GM23248 (cell line): ENCODE measurements around the gene MCRS1. TPM values are rescaled to one million over a fixed set of nuclear protein-coding genes. Genes with fewer than 3 reads are reported as not detected.
A peak's percentile ranks its signal among the peaks of the same experiment; 100 is the strongest.

ENCODE experiments used
- DNase-seq: peaks from one replicate; pipeline ENCODE4 v3.0.0-alpha.2; 2015
- H2AFZ ChIP-seq: fragments of 200-600 bp; sonication (generic); 2 replicates; pipeline ENCODE4 v1.6.1; 2016; ENCODE audit warnings: antibody characterized with exemption
- H3F3A ChIP-seq: fragments of 200-600 bp; sonication (generic); 2 replicates; pipeline ENCODE4 v1.6.1; 2016; ENCODE audit warnings: mild to moderate bottlenecking, antibody characterized with exemption, mixed run types; ENCODE audit not compliant: insufficient read depth
- H3K27ac ChIP-seq: fragments of 200-600 bp; sonication (generic); 2 replicates; pipeline ENCODE4 v1.5.1; 2016; ENCODE audit warnings: mild to moderate bottlenecking
- H3K27me3 ChIP-seq: fragments of 200-600 bp; sonication (generic); replicated peaks from 2 replicates; pipeline ENCODE4 v1.6.1; 2016; ENCODE audit warnings: mild to moderate bottlenecking; ENCODE audit not compliant: insufficient read depth
- H3K36me3 ChIP-seq: fragments of 200-600 bp; sonication (generic); 2 replicates; pipeline ENCODE4 v1.6.1; 2016; ENCODE audit warnings: low read depth, mild to moderate bottlenecking
- H3K4me1 ChIP-seq: fragments of 200-600 bp; sonication (generic); 2 replicates; pipeline ENCODE4 v1.6.1; 2016; ENCODE audit warnings: mild to moderate bottlenecking; ENCODE audit not compliant: insufficient read depth
- H3K4me2 ChIP-seq: fragments of 200-600 bp; sonication (generic); one replicate; pipeline ENCODE4 v1.6.1; 2016; ENCODE audit warnings: mild to moderate bottlenecking; ENCODE audit not compliant: unreplicated experiment
- H3K4me3 ChIP-seq: fragments of 200-600 bp; sonication (generic); 2 replicates; pipeline ENCODE4 v1.5.1; 2016; ENCODE audit warnings: mild to moderate bottlenecking
- H3K79me2 ChIP-seq: fragments of 200-600 bp; sonication (generic); 2 replicates; pipeline ENCODE4 v1.6.1; 2016; ENCODE audit warnings: mild to moderate bottlenecking; ENCODE audit not compliant: insufficient read depth
- H3K9ac ChIP-seq: fragments of 200-600 bp; sonication (generic); 2 replicates; pipeline ENCODE4 v1.6.1; 2016; ENCODE audit warnings: mild to moderate bottlenecking
- H3K9me2 ChIP-seq: fragments of 200-600 bp; sonication (generic); 2 replicates; pipeline ENCODE4 v1.6.1; 2016; ENCODE audit warnings: mixed run types, mild to moderate bottlenecking, moderate library complexity; ENCODE audit not compliant: insufficient read depth
- H3K9me3 ChIP-seq: fragments of 200-600 bp; sonication (generic); one replicate; pipeline ENCODE4 v1.6.1; 2017; ENCODE audit warnings: low read depth
- H4K20me1 ChIP-seq: fragments of 200-600 bp; sonication (generic); 2 replicates; pipeline ENCODE4 v1.6.0; 2016; ENCODE audit not compliant: insufficient read depth
- EZH2 ChIP-seq: fragments of 200-600 bp; sonication (generic); IDR thresholded peaks from 2 replicates; pipeline ENCODE4 v1.6.1; 2018; ENCODE audit warnings: antibody characterized with exemption, mild to moderate bottlenecking; ENCODE audit not compliant: insufficient read depth, poor library complexity, severe bottlenecking
- EZH2phosphoT487 ChIP-seq: fragments of 200-600 bp; sonication (generic); IDR thresholded peaks from 2 replicates; pipeline ENCODE4 v1.6.1; 2018; ENCODE audit warnings: antibody characterized with exemption, moderate library complexity, mild to moderate bottlenecking, low read depth; ENCODE audit not compliant: insufficient read depth
- WGBS, 2 experiments: methylation state at CpG; one replicate each; pipeline ENCODE4 v1.1.6; 2015 to 2017; ENCODE audit warnings: low lambda C conversion rate in 2 of 2, low coverage in 1 of 2; ENCODE audit errors: missing lambda C conversion rate in 2 of 2; 5-methylcytosine and 5-hydroxymethylcytosine counted together
- in situ Hi-C: fragments of 300-500 bp; cut with MboI; formaldehyde crosslinking; loops from 2 replicates; pipeline ENCODE4 v1.15.0; 2020
- polyA plus RNA-seq: library from polyadenylated mRNA; unstranded; fragments of >200 nt; fragmentation: Nextera tagmentation; extraction: Ambion mirVana; gene quantifications from 2 replicates; pipeline ENCODE4 v1.2.1, GENCODE V29; 2016
- total RNA-seq: library from RNA; depleted of rRNA; stranded (reverse); fragments of >200 nt; shearing (Covaris generic); gene quantifications from 2 replicates; pipeline ENCODE4 v1.2.3, GENCODE V29; 2014

The MCRS1 gene
- total and polyA plus RNA-seq, 2 experiments from 2014 or later: 54.9 to 64.2 TPM

GRCh38 chr12:49527361-49528130 is 40.4 kb downstream of the MCRS1 start:
- Histone ChIP-seq H4K20me1 (no peaks in the 10 kb centered on the region), H3K9me3 (no peaks in the 10 kb centered on the region), H2AFZ (no peak overlapping the region), H3K9ac (no peak overlapping the region), H3K36me3 (0 out of 2 replicates have a peak, but pooled peaks cover 11% of the 10 kb centered on the region), H3K27ac (no peak overlapping the region), H3F3A (no peaks in the 10 kb centered on the region), H3K4me3 (no peak overlapping the region), H3K79me2 (no peaks in the 10 kb centered on the region), H3K4me2 (no peak overlapping the region), H3K9me2 (no peaks in the 10 kb centered on the region), H3K27me3 (no peaks in the 10 kb centered on the region), H3K4me1 (no peaks in the 10 kb centered on the region)
- WGBS, 2 experiments: 88% methylated on average over 7 of the region's 7 CpGs
- TF ChIP-seq EZH2 (no peak), EZH2phosphoT487 (no peak)
- in situ Hi-C loops: no loop called here
- no peak for DNase-seq

- Histone ChIP-seq H3K79me2 (no peaks in the 10 kb centered on the region), H4K20me1 (no peaks in the 10 kb centered on the region), H3K36me3 (0 out of 2 replicates have a peak, but pooled peaks cover 11% of the 10 kb centered on the region), H3K4me2 (no peak overlapping the region), H3K4me1 (no peaks in the 10 kb centered on the region), H3F3A (no peaks in the 10 kb centered on the region), H3K27me3 (no peaks in the 10 kb centered on the region), H3K4me3 (no peak overlapping the region), H3K9ac (no peak overlapping the region), H3K9me3 (no peaks in the 10 kb centered on the region), H3K9me2 (no peaks in the 10 kb centered on the region), H3K27ac (no peak overlapping the region), H2AFZ (no peak overlapping the region)
- TF ChIP-seq EZH2 (no peak), EZH2phosphoT487 (no peak)
- in situ Hi-C loops: no loop called here
- DNase-seq: no peak
- 89 to 95% methylated on average over 7 of the region's 7 CpGs for WGBS, 2 experiments
Measured at GRCh38 chr12:49525942-49526341, 42.0 kb downstream of the MCRS1 start.

- H3F3A ChIP-seq: no peaks in the 10 kb centered on the region
- WGBS, 2 experiments: 73 to 76% methylated on average over 6 of the region's 6 CpGs
- in situ Hi-C loops: no loop called here
- H3K27ac ChIP-seq: no peak overlapping the region
- H3K9me3 ChIP-seq: no peaks in the 10 kb centered on the region
- peak; percentile 43 for DNase-seq
- H3K9me2 ChIP-seq: no peaks in the 10 kb centered on the region
- 0 out of 2 replicates have a peak, but pooled peaks cover 11% of the 10 kb centered on the region for H3K36me3 ChIP-seq
- H3K4me3 ChIP-seq: no peak overlapping the region
- TF ChIP-seq EZH2phosphoT487 (no peak), EZH2 (no peak)
- no peaks in the 10 kb centered on the region for H3K79me2 ChIP-seq
- H3K4me2 ChIP-seq: no peak overlapping the region
- H3K9ac ChIP-seq: no peak overlapping the region
- no peaks in the 10 kb centered on the region for H3K4me1 ChIP-seq
- H4K20me1 ChIP-seq: no peaks in the 10 kb centered on the region
- no peaks in the 10 kb centered on the region for H3K27me3 ChIP-seq
- H2AFZ ChIP-seq: no peak overlapping the region
Measured at GRCh38 chr12:49524660-49525324, 43.1 kb downstream of the MCRS1 start.

- Histone ChIP-seq H3K4me1 (peaks cover 6% of the 10 kb centered on the region; the same call in 1 of the 2 replicates), H3F3A (no peaks in the 10 kb centered on the region), H2AFZ (no peak overlapping the region), H3K79me2 (no peaks in the 10 kb centered on the region), H3K36me3 (0 out of 2 replicates have a peak, but pooled peaks cover 11% of the 10 kb centered on the region), H4K20me1 (no peaks in the 10 kb centered on the region), H3K27me3 (no peaks in the 10 kb centered on the region), H3K9me2 (no peaks in the 10 kb centered on the region), H3K27ac (no peak overlapping the region), H3K9ac (no peak overlapping the region), H3K4me3 (no peak overlapping the region), H3K4me2 (no peak overlapping the region), H3K9me3 (no peaks in the 10 kb centered on the region)
- TF ChIP-seq EZH2 (no peak), EZH2phosphoT487 (no peak)
- no peak for DNase-seq
- in situ Hi-C loops: no loop called here
- 85 to 92% methylated on average over 4 of the region's 4 CpGs for WGBS, 2 experiments
Measured at GRCh38 chr12:49521389-49521788, 46.6 kb downstream of the MCRS1 start.
